ENCODE measurements around the gene MALT1.

Gene MALT1

GRCh38 chr18:58694221-58694620 is 23.0 kb downstream of the MALT1 start:
- DNase-seq, result no peak

GRCh38 chr18:58694720-58695468 is 23.6 kb downstream of the MALT1 start:
- no peak for DNase-seq

- DNase-seq, result peak; percentile 66
These were observed 24.5 kb downstream of the MALT1 start for GRCh38 chr18:58695772-58696171.

- DNase-seq, result peak; percentile 60
These were observed 25.9 kb downstream of the MALT1 start for GRCh38 chr18:58697146-58697545.

GRCh38 chr18:58698701-58699193 is 27.5 kb downstream of the MALT1 start:
- DNase-seq, result no peak

- DNase-seq, result no peak
These were observed 28.3 kb downstream of the MALT1 start for GRCh38 chr18:58699551-58699950.

GRCh38 chr18:58700209-58700608 is 28.9 kb downstream of the MALT1 start:
- no peak for DNase-seq

GRCh38 chr18:58712930-58713329 is 41.7 kb downstream of the MALT1 start:
- no peak for DNase-seq

GRCh38 chr18:58714259-58714658 is 43.0 kb downstream of the MALT1 start:
- no peak for DNase-seq

- no peak for DNase-seq
These were observed 43.6 kb downstream of the MALT1 start for GRCh38 chr18:58714821-58715220.

GRCh38 chr18:58715540-58715939 is 44.3 kb downstream of the MALT1 start:
- DNase-seq, result no peak

GRCh38 chr18:58716060-58716756 is 44.9 kb downstream of the MALT1 start:
- DNase-seq, result peak; percentile 62

GRCh38 chr18:58721566-58722239 is 50.4 kb downstream of the MALT1 start:
- DNase-seq, result no peak

GRCh38 chr18:58723810-58724602 is 52.7 kb downstream of the MALT1 start:
- no peak for DNase-seq

GRCh38 chr18:58726671-58727070 is 55.4 kb downstream of the MALT1 start:
- no peak for DNase-seq

- DNase-seq, result no peak
These were observed 56.7 kb downstream of the MALT1 start for GRCh38 chr18:58727776-58728500.

GRCh38 chr18:58728719-58729118 is 57.5 kb downstream of the MALT1 start:
- no peak for DNase-seq

GRCh38 chr18:58730618-58731017 is 59.4 kb downstream of the MALT1 start:
- no peak for DNase-seq

- no peak for DNase-seq
These were observed 61.2 kb downstream of the MALT1 start for GRCh38 chr18:58732471-58732870.

- DNase-seq, result no peak
These were observed 62.6 kb downstream of the MALT1 start for GRCh38 chr18:58733866-58734265.

GRCh38 chr18:58738322-58738721 is 67.1 kb downstream of the MALT1 start:
- DNase-seq, result no peak

GRCh38 chr18:58745914-58746313 is 74.6 kb downstream of the MALT1 start:
- DNase-seq, result no peak

Data from activated CD4-positive, alpha-beta T cell treated with anti-CD3 and anti-CD28 coated beads, Interleukin-10, Interleukin-2, amounts not matched to agents 100 ng/mL and 50 ng/mL, durations not matched to agents 16 hours and 8 hours (primary cell).